OCI-LY3 (cell line): ENCODE data around the gene MB21D2.

Experiments
- EZH2phosphoT487 ChIP-seq: fragments of 200-600 bp; shearing (Covaris generic); IDR thresholded peaks from 2 replicates; pipeline ENCODE4 v1.6.1; 2018; ENCODE audit warnings: antibody characterized with exemption, mixed run types, low read depth
- TF ChIP-seq, protein P1 (sequence below): fragments of 200-600, 300-600 bp; sonication (generic); IDR thresholded peaks from 2 replicates; pipeline ENCODE4 v1.5.1; 2014; ENCODE audit warnings: antibody characterized with exemption, low read length, low read depth

DNA sequence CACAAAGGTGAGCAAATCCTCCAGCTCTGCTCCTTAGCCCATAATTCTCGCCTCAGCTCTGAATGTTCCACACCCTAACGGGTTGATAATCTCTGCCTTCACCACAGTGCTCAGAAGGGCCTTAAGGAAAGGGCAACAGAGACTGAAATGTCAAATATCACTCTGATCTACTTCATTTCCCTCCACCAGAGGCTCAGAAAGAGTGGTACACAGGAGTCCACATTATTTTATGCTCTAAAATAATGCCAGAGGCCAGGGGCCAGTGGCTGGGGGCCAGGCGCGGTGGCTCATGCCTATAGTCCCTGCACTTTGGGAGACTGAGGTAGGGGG, 72.2 kb downstream of the MB21D2 start:
- TF ChIP-seq, protein P1, sequence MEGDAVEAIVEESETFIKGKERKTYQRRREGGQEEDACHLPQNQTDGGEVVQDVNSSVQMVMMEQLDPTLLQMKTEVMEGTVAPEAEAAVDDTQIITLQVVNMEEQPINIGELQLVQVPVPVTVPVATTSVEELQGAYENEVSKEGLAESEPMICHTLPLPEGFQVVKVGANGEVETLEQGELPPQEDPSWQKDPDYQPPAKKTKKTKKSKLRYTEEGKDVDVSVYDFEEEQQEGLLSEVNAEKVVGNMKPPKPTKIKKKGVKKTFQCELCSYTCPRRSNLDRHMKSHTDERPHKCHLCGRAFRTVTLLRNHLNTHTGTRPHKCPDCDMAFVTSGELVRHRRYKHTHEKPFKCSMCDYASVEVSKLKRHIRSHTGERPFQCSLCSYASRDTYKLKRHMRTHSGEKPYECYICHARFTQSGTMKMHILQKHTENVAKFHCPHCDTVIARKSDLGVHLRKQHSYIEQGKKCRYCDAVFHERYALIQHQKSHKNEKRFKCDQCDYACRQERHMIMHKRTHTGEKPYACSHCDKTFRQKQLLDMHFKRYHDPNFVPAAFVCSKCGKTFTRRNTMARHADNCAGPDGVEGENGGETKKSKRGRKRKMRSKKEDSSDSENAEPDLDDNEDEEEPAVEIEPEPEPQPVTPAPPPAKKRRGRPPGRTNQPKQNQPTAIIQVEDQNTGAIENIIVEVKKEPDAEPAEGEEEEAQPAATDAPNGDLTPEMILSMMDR: no peak
- TF ChIP-seq EZH2phosphoT487: no peak
